Spleen (tissue), 7 donors: ENCODE data around the gene PDE4D.

Experiments used
- CTCF ChIP-seq, 11 experiments: fragments of 200-600 bp in 7 of 11; fragments of 450-650 bp in 4 of 11; sonication (generic) in 4 of 11; IDR thresholded peaks in 8 of 11; conservative IDR thresholded peaks in 3 of 11; 1 replicate in 7 of 11; 2 replicates in 4 of 11; pipeline versions ENCODE4 v1.4.0 to v1.8.0; 2016 to 2021; ENCODE audit warnings: antibody characterized with exemption in 11 of 11, inconsistent platforms in 4 of 11, mild to moderate bottlenecking in 1 of 11
- POLR2A ChIP-seq, 3 donors: fragments of 450-650 bp; IDR thresholded peaks; one replicate each; pipeline ENCODE4 v1.5.1; 2017; ENCODE audit warnings: antibody characterized with exemption in 3 of 3, mild to moderate bottlenecking in 1 of 3
- donor health status: DM: no; HTN: no; CAD: no; lungs with moderate emphysema.
- donor health status: DM: no; HTN: no; CAD: no.
- donor health status: DM: no; HTN: no; CAD: no.

GRCh38 chr5:59253625-59254024 is 639.9 kb downstream of the PDE4D start:
- TF ChIP-seq CTCF (IDR thresholded peaks at IDR 0.05 in 8 of 11, conservative IDR thresholded peaks at IDR 0.05 in 3 of 11) (no peak), POLR2A (IDR thresholded peaks at IDR 0.05) (no peak)
